Measurements from ENCODE around the gene MPZ. TPM values are rescaled to one million over a fixed set of nuclear protein-coding genes. Genes with fewer than 3 reads are reported as not detected.
A peak's percentile ranks its signal among the peaks of the same experiment; 100 is the strongest.
"Not testable (repeated sequence)": the region's sequence is repeated elsewhere in the genome, so short reads cannot be mapped to it uniquely, and the experiment has no call there.

MPZ gene
- total RNA-seq, 1 experiment from 2014 or later, result 10.7 TPM

DNA sequence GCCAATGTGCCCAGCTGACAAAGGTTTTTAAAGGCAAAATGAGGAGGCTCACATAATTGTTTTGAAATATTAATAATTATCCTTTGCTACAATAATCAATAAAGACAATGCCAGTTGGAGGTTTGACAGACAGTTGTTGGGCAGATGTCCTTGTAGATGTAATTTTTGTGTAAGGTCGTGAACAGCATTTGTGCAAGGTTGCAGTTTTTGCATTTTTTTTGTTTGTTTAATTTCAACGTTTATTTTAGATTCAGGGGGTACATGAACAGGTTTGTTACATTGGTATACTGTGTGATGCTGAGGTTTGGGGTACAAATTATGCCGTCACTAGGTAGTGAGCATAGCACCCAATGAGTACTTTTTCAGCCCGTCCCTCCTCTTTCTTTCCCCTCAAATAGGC, 9.3 kb downstream of the MPZ start:
- DNase-seq (ENCODE audit: low read depth), result no peak

DNA sequence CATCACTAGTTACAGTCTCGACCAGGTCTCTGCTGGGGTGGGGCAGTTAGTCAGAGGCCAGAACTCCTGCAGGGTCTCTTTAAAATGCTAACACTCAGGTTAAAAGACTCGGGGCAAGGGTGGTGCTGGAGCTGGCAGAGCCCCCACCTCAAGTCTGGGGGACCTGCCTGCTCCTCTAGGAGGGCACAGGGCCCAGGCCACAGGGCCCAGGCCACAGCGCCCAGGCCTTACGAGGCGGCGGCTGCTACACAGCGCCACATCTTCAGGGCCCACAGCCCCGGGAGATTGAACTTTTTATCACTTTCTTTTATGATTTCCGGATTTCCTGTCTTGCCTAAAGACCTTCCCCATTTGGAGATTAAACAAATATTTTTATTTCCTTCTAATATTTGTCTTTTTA, 10.4 kb downstream of the MPZ start:
- DNase-seq (ENCODE audit: low read depth), result no peak

DNA sequence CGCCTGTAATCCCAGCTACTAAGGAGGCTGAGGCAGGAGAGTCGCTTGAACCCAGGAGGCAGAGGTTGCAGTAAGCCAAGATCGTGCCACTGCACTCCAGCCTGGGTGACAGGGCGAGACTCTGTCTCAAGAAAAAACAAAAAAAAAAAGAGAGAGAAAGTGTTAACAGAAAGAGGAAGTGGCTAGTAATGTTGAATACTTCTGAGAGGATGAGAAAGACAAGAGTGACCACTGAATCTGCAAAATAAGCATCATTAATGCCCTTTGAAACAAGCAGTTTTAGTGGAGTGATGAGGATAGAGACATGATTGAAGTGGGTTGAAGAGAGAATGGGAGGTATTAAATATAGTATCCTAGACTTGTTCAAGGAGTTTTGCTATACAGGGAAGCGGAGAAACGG, 11.7 kb downstream of the MPZ start:
- DNase-seq (ENCODE audit: low read depth), result no peak

DNA sequence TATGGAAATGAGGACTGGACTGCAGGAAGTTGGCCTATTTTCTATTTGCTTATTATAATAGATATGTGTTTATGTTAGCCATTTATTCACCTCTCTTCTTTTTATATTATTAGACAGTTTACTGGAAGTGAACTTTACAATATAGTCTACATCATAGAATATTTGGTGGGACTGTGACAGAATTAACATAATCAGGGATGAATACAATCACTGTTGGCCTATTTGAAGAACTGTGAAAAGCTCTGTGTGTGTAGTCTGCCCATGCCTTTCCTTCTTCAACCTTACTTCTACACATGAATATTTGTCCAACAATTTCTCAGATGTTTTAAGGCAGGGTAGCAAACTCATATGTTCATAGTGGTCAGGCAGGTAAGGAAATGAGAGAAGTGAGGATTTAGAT, 12.4 kb downstream of the MPZ start:
- no peak for DNase-seq (ENCODE audit: low read depth)

DNA sequence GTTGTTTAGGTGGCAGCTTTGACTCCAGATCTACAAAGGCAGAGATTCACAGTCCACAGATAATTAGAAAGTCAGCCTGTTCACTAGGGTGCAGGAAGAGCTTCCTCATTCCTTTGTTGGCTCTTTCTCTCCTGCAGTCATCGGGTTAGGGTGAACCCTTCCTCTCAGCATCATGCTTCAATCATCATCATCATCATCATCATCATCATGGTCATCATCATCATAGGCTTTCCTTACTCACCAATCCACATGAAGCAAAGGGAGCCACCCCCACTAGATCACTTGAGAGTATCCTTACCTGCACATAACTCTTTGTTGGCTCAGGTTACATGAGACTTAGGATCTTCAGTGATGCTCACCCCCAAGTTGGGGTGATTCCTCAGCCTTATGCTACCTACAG, 19.0 kb downstream of the MPZ start:
- no peak for DNase-seq (ENCODE audit: low read depth)

DNA sequence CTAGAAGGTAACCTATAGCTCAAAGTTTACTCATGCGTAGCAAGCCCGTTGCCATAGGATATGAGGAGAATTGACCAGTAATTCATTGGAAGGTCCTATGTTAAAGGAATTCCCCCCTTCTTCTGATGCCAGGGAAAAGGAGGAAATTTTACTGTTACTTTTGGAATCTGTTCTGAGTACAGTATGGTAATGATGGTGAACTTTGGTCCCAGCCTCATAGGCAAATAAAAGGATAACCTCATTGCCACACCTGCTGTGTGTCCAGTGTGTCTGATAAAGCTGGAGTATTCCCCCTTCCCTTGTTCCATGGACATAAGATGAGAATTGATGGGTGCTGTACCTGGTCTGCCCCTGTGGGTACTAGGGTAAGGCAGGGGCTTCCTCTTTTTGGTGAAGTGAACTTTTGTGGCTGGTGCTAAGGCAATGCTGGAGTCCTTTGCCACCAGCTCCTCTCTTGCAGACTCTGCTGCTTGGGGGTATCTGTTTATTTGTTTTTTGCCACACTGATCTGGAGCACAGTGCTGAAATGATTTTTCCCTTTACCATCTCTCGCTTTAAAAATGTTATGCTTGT, 22.2 kb downstream of the MPZ start:
- no peak for DNase-seq (ENCODE audit: low read depth)

DNA sequence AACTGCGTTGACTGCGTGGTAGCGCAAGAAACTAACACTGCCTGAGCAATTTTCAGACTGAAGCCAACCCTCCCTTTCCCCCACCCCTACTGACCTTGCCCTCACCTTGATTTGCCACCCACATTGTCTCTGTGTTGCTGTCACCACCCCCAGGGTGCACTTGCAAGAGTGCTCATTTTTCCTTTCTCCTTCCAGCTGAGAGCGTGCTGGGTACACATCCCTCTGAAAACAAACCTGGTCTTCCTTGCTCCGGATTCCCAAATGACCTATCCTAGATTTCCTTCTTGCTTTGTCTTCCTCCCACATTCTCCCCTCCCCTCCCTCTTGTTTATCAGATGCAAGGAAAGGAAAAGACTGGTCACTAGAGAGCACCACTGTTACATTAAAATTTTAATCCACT, 24.2 kb downstream of the MPZ start:
- no peak for DNase-seq (ENCODE audit: low read depth)

DNA sequence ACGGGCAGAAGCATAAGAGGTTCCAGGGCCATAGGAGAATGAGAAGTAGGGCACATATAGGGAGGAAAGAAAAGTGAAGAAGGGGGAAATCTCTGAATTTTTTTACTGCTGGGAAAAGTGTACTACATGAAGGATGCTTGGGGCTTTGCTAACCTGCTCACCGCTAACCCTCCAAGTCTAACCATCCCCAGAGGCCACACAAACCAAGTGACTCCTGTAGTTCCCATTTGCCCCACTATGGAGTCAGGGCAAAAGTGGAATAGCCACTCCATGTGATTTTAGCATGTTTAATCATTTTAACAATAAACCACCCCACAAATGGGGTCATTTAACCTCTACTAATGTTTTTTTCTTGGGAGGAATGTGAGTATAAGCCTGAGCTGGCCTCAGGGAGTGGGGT, 24.7 kb downstream of the MPZ start:
- no peak for DNase-seq (ENCODE audit: low read depth)

DNA sequence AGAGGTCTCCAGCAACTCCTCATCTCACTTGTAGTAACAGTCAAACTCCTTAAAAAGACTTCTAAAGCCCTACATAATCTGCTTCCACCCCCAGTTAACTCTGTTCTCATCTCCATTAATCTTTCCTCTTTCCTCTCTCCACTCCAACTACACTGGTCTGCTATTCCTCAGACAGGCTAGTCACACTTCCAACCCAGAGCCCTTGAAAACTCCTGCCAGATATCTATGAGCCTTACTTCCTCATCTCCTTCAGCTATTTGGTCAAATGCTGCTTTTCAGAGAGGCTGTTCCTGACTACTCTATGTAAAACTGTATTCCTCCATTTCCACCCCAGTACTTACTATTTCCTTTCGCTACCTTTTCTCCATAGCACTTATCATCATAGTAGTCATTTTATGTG, 26.8 kb downstream of the MPZ start:
- DNase-seq (ENCODE audit: low read depth), result no peak

DNA sequence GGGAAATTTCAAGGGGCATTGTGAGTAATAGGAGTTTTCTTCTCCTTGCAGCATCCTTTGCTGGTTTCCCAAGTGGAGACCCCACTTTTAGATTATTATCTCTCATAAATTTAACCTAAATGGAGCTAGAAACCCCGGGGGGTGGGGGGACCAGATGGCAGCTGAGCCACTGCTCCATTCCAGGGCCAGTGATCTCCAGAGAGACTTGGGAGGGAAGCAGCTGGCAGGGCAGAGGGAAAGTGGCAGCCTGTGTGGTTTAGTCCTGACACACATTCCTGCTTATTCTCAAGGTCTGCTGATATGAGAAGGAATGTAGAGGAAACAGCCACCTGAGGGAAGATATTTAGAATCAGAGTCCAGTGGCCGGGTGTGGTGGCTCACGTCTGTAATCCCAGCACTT, 34.9 kb downstream of the MPZ start:
- no peak for DNase-seq (ENCODE audit: low read depth)

DNA sequence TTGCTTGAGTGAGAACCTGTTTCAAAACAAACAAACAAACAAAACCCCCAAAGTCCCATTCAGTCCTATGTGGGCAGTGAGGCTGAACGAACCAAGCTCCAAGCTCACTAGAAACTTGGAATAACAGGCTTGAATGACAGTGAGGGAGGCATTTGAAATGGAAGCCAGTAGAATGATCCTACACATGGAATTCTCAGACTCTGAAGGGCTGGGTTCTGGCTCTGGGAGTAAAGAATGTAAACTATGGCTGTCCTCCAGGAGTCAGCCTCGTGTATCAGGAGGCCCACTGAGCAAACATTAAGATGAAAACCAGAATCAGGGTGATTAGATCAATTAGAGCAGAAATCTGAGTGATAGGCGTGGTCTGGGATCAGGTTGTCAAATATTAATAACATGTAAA, 36.4 kb downstream of the MPZ start:
- DNase-seq (ENCODE audit: low read depth), result no peak

DNA sequence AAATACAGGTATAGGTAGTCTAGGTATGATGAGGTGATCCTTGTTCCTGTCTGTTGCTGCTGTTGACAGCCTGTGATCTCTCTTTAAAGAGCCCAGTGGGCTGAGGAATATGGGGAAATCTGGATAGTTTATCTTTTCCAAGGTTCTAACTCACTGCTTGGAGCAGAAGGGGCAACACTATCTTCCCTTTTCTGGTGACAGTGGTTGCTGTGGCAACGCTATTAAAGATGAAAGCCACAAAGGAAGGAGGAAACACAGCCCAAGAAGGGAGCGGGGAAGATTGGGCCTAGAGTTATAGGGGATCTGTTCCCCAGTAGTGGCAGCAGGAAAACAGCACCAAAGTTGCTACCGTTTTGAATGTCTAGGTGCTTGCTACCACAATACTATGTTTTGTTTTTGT, 42.4 kb downstream of the MPZ start:
- no peak for DNase-seq (ENCODE audit: low read depth)

DNA sequence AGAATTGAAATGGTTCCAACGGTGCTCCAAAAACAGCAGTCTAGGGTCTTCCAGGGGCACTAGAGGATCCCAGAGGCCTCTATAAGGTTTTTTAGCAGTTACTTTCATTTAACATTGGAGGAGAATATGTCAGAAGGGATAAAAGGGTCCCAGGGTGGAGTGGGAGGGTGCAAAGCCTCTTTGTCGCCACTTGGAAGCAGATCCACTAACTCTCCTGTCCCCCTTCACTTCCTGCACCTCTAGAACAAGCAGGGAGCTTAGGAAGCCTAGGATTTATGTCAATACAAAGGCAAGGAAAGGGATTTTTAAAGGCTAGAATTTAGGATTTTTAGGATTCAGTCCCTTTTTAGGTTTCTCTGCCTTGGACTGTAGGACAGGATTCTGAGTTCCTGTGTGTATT, 42.9 kb downstream of the MPZ start:
- DNase-seq (ENCODE audit: low read depth), result no peak

DNA sequence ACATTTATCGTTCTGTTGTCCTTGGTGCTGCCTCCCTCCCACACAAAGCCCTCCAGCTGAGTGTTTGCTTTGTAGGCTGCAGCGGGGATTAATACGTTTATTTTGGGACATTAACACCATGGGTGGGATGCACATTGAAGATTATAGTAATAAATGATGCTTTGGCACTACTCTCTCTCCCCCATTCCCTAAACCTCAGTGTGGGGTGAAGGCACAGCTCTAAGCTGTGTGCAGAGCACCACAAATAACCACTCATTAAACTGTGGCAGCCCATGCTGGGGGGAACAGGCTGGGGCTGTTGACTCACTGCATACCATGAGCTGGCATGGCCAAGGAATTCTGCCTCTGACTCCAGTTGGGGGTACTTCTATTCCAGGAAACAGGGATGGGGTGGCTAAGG, 43.6 kb downstream of the MPZ start:
- DNase-seq (ENCODE audit: low read depth), result peak; percentile 28

DNA sequence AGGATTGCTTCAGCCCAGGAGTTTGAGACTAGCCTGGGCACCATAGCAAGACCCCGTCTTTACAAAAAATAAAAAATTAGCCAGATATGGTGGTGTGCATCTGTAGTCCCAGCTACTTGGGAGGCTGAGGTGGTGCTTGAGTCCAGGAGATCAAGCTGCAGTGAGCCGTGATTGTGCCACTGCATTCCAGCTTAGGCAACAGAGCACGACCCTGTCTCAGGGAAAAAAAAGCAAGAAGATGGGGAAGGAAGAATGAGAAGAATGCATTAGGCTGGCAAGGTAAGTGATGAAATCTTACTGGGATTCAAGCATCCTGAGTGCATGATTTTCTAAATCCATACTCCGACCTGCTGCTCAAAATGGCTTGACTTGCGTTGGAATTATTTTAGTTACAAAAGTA, 44.5 kb downstream of the MPZ start:
- no peak for DNase-seq (ENCODE audit: low read depth)

DNA sequence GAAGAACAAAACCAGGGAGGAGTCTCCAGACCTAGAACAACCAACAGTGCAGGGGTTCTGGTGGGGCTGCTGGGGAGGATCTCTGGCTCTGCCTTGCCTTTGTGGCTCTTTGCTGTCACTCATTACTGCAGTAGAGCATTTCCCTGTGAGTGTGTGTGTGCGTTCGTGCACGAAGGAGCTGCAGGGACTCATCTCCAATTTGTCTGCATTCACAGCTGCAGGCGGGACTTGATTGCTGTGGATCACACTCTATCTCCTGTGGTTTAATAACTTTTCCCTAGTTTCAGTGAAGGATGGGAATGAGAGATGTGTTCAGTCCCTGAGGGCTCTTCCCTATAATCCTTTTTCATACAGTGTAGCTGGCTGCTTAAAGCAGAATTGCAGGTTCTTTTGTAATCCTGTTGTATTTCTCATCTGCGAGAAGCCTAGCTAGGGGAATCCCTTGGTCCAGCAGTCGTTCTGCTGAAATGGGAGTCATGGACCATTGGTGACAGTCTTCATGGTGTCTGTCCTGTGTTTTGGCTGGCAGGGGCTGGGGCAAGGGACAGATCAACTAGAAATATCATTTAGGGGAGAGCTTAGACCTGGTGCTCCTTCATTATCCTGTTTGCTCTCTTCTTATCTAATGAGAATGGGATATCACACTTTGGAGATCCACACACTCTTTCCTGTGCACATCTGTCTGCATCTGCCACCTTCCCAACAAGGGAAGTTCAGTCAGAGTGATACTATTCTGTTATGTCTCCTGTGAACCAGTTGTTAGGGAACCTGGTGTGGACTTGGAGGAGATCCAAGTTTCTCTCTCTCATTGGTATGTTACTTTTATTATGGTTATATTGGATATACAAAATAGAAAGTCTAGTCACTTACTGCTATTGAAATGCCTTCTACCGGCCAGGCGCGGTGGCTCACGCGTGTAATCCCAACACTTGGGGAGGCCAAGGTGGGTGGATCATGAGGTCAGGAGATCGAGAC, 48.2 kb downstream of the MPZ start:
- DNase-seq (ENCODE audit: low read depth), result peak; percentile 5

DNA sequence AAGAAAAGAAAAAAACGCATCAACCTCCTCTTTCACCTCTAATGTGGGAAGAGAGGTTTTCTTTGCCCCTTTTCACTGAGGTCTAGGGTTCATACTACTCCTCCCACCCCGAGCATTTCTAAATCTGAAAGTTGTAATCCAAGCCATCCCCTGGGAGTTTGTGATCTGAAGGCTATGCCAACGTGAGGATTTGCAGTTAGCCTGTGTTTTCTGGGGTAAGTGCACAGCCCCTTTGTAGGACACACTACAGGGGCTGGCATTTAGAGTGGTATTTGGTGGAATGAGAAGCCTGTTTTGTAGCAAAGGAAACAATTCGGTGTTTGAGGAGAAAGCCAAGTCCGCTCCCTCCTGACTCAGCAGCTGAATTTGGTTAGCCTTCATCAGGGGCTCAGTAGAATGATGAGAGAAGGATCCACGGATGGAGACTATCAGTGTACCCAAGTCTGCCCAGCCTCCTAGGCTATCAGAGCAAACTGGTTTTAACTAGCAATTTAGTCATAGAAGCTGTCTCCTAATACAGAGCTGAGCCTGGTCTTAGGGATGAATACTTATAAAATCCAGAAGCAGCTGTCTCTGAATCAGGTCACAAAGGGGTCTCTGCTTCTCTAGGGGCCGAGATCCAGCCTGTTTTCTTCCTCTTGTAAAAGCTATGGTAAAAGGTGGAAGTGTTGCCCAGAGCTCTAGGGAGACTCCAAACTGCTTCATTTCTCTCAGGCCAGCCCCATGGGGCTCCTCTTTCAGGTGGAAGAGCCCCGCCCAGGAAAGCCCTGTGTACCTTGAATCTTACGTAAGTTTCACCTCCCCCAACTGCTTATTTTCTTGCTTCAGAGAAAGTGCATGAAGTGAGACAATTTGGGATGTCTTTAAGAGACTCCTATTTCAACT, 49.1 kb downstream of the MPZ start:
- DNase-seq (ENCODE audit: low read depth), result peak; percentile 31

DNA sequence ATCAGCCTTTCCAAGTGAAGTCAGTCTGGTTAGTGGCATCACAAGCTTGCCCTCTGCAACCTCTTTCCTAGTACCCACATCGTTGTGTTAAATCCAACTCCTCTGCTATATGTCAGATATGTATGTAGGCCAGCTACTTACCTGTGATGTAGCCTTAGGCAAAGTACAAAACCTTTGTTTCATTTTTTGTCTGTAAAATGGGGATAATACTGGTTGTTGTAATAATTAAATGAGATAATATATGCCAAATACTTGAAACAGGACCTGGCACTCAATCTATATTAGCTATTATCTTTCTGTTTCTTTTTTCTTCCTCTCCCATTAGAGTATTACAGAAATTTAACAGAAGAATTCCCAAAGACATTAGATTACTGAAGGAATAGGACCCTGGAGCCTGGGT, 50.0 kb downstream of the MPZ start:
- DNase-seq (ENCODE audit: low read depth), result no peak

DNA sequence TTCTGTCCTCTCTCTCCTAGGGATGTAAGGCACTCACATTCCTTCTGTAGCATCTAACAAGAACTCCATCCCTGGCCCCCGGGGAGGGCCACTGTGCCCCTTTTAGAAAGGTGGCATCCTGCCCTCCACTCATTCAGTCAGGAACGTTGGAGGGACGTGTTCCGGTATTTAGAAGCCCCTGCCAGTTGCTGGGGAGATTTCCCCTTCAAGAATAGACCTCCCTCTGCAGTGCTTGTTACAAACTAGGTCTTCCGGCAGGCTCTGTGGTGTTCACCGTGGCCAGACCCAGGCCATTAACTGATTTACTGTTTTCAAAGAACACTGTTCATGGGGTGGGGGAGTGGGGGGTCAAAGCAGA, 50.4 kb downstream of the MPZ start:
- DNase-seq (ENCODE audit: low read depth), result no peak

DNA sequence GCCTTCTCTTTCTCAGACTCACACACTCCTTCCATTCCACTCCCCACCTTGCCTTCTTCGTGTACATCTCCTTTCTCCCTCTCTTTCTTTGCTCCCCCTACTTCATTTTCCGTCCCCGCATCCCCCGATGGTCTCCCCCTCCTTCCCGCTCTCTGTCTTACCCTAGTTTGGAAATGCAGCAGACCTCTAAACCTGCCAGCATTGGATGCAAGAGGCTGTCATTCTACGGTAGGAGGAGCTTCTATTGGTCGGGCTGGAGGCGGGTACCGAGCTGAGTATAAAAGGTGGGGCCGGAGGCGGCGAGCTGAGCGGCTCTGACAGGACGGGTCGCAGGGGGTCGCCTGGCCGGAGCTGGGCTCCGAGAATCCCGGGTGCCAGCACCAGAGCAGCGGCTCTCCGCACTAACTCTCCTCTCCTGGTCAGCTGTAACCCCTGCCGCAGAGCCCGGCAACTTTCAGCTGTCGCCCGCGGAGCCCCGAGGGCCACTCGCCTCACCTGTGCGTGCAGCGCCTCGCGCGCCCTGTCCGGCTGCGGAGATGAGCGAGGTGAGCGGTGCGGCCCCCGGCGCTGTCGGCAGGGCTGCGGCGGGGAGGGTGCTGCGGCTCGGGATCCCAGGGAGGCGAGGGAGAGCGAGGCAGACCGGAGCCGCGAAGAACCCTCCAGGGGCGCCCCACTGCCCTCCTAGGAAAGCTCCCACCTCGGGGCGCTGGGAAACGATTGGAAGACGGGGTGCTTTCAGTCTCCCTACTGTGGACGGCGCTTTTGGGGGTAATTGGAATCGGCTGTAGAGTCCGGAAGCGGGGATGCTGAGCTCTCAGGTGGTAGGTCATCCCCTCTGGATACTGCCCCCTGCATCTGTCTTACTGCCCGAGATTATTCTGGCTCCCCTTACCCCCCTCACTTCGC, 51.1 kb downstream of the MPZ start, which contains the start of gene PCP4L1:
PCP4L1 (plus strand) TSS at position 307 of the 906 bp plus-strand sequence; CDS start at position 537, 230 bp downstream.
- peak; percentile 45 for DNase-seq (ENCODE audit: low read depth)

DNA sequence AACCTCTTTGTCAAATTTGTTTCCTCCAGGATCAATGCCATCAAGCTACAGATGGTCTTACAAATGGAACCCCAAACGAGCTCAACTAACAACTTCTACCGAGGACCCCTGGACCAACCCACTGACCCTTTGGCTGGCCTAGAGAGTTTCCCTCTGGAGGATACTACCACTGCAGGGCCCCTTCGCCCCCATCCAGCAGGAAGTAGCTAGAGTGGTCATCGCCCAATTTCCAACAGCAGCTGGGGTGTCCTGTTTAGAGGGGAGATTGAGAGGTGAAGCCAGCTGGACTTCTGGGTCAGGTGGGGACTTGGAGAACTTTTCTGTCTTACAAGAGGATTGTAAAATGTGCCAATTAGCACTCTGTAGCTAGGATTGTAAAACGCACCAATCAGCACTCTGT, 52.7 kb downstream of the MPZ start:
- not testable (repeated sequence) for DNase-seq (ENCODE audit: low read depth)
